ENCODE measurements around the gene CFAP97D1. TPM values are rescaled to one million over a fixed set of nuclear protein-coding genes. Genes with fewer than 3 reads are reported as not detected.

The CFAP97D1 gene
- total RNA-seq, 4 donors from 2014 or later = 0.19 TPM; not detected in 3

- 14% methylated on average over 10 of the region's 26 CpGs for WGBS
- intact Hi-C loops (cut with DNase I) = loop anchor here (5.0 kb wide), 2 partner anchors 53 to 68 kb away; partner anchors contain the start of genes CD300LG and MPP3
- H3K36me3 ChIP-seq = peaks cover 4 to 23% (median 14%) of the 10 kb centered on the region in 4 donors
- no peak for DNase-seq (ENCODE audit: extremely low spot score)
- peaks cover 29 to 46% (median 39%) of the 10 kb centered on the region in 4 donors for H3K4me1 ChIP-seq
- H3K9me3 ChIP-seq = no peaks in the 10 kb centered on the region
- peak overlapping the region; percentile 87 to 99 (median 91) for H3K4me3 ChIP-seq
- TF ChIP-seq POLR2AphosphoS5 (IDR thresholded peaks at IDR 0.05) (peak in 1 of 2 donors; percentile 76), CTCF (IDR thresholded peaks at IDR 0.05) (peak in 2 of 3 experiments; percentile 12 to 27), EP300 (IDR thresholded peaks at IDR 0.05) (no peak)
- H3K27ac ChIP-seq (replicated peaks in 1 of 4) = peak overlapping the region; percentile 97 to 100 (median 100)
- H3K27me3 ChIP-seq = no peaks in the 10 kb centered on the region
These were observed 800 bp upstream of the CFAP97D1 start for GRCh38 chr17:43779145-43780125.

- Histone ChIP-seq H3K36me3 (no peaks in the 10 kb centered on the region), H3K27ac (replicated peaks in 1 of 4) (no peak overlapping the region), H3K4me3 (no peak overlapping the region), H3K9me3 (no peaks in the 10 kb centered on the region), H3K4me1 (peaks cover 4 to 12% (median 8%) of the 10 kb centered on the region in 4 donors), H3K27me3 (no peaks in the 10 kb centered on the region)
- 88% methylated on average over 15 of the region's 15 CpGs for WGBS
- intact Hi-C loops (cut with DNase I) = loop anchor here (5.0 kb wide), 2 partner anchors 49 to 64 kb away; partner anchors contain the start of genes CD300LG and MPP3
- TF ChIP-seq EP300 (IDR thresholded peaks at IDR 0.05) (no peak), POLR2AphosphoS5 (IDR thresholded peaks at IDR 0.05) (no peak), CTCF (IDR thresholded peaks at IDR 0.05) (no peak), POLR2A (IDR thresholded peaks at IDR 0.05; ENCODE audit: low read depth) (no peak)
- no peak for DNase-seq (ENCODE audit: extremely low spot score)
These were observed 2.9 kb downstream of the CFAP97D1 start for GRCh38 chr17:43782913-43783680.

DNA sequence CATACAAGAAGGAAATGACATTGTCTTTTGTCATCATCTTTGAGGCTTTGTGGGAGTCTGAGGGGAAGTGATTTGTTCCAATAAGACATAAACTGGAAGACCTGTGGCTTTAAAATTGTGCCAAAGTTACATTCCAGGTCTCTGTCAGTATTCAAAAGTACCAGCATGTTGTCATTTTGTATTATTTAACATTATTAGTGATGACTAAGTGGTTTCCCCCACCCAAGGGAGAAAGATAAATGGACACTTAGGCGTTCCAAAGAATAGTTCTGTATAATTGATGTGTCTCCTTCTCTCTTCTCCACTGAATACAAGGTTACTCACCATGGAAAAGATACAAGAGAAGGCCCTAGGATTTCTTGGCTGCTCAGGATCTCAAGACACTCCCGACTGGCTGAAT, 3.8 kb downstream of the CFAP97D1 start:
- intact Hi-C loops (cut with DNase I) = loop anchor here (5.0 kb wide), 2 partner anchors 48 to 63 kb away; partner anchors contain the start of genes CD300LG and MPP3
- no peak for TF ChIP-seq CTCF (IDR thresholded peaks at IDR 0.05)
- TF ChIP-seq EP300 (IDR thresholded peaks at IDR 0.05) = no peak
- no peak for TF ChIP-seq POLR2AphosphoS5 (IDR thresholded peaks at IDR 0.05)
- TF ChIP-seq POLR2A (IDR thresholded peaks at IDR 0.05; ENCODE audit: low read depth) = no peak
- H3K4me1 ChIP-seq = peaks cover 4 to 12% (median 8%) of the 10 kb centered on the region in 4 donors
- no peaks in the 10 kb centered on the region for H3K27me3 ChIP-seq
- H3K27ac ChIP-seq (replicated peaks in 1 of 4) = no peak overlapping the region
- 63% methylated on average over 2 of the region's 2 CpGs for WGBS
- no peaks in the 10 kb centered on the region for H3K9me3 ChIP-seq
- DNase-seq (ENCODE audit: extremely low spot score) = no peak
- H3K4me3 ChIP-seq = no peak overlapping the region
- no peaks in the 10 kb centered on the region for H3K36me3 ChIP-seq

DNA sequence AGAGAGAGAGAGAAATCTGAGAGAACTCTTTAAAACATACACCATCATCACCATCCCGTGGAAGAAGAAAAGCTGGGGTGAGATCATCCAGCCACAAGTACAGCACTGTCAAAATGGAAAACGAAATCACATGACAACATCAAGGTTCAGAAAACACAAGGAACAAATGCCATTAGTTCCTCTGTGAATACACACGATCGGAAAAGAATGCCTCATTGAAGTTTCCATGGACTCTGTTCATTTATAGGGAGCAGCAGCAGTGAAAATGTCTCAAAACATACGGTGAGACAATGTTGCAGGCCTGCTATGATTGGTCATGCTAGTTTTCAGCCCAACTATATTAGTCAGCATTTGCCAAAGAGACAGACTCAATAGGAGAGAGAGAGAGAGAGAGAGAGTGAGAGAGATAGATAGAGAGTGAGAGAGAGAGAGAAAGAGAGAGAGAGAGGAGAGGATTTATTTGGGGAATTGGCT, 4.4 kb downstream of the CFAP97D1 start:
- H3K27ac ChIP-seq (replicated peaks in 1 of 4) = no peak overlapping the region
- H3K9me3 ChIP-seq = no peaks in the 10 kb centered on the region
- H3K4me1 ChIP-seq = peaks cover 1 to 6% (median 2%) of the 10 kb centered on the region in 4 donors
- intact Hi-C loops (cut with DNase I) = loop anchor here (5.0 kb wide), 2 partner anchors 48 to 63 kb away; partner anchors contain the start of genes CD300LG and MPP3
- no peaks in the 10 kb centered on the region for H3K27me3 ChIP-seq
- H3K36me3 ChIP-seq = no peaks in the 10 kb centered on the region
- TF ChIP-seq POLR2A (IDR thresholded peaks at IDR 0.05; ENCODE audit: low read depth) (no peak), EP300 (IDR thresholded peaks at IDR 0.05) (no peak), POLR2AphosphoS5 (IDR thresholded peaks at IDR 0.05) (no peak), CTCF (IDR thresholded peaks at IDR 0.05) (no peak)
- H3K4me3 ChIP-seq = no peak overlapping the region
- 72% methylated on average over 5 of the region's 5 CpGs for WGBS
- no peak for DNase-seq (ENCODE audit: extremely low spot score)
